Measurements from ENCODE around the gene RABL2B. TPM values are rescaled to one million over a fixed set of nuclear protein-coding genes. Genes with fewer than 3 reads are reported as not detected.

Gene RABL2B
- total RNA-seq, 1 experiment from 2014 or later, result 19.0 TPM

GRCh38 chr22:50730013-50730891 lies 53.2 kb downstream of the RABL2B start:
- Histone ChIP-seq H2BK15ac (ENCODE audit: low read depth, low read length) (no peak overlapping the region), H3K14ac (ENCODE audit: insufficient read depth, low read length) (no peak overlapping the region), H4K5ac (ENCODE audit: insufficient read length, low read depth, low read length) (no peak overlapping the region), H2BK120ac (ENCODE audit: low read depth, low read length, poor library complexity, severe bottlenecking) (no peak overlapping the region), H2BK20ac (ENCODE audit: low read depth, low read length, poor library complexity, severe bottlenecking) (no peak overlapping the region), H2AFZ (ENCODE audit: low read length) (no peak overlapping the region), H4K91ac (ENCODE audit: insufficient read length, low read depth, low read length) (no peak overlapping the region), H3K9me3 (ENCODE audit: control insufficient read depth, low read depth, low read length) (no peaks in the 10 kb centered on the region), H3K23me2 (ENCODE audit: insufficient read length, low read depth, low read length, poor library complexity, severe bottlenecking) (no peaks in the 10 kb centered on the region), H3K56ac (ENCODE audit: insufficient read length, low read depth, low read length) (no peak overlapping the region), H3K23ac (ENCODE audit: insufficient read length, low read depth, low read length) (no peak overlapping the region), H3K4ac (ENCODE audit: low read depth, low read length) (no peak overlapping the region), H3K4me1 (ENCODE audit: insufficient read depth, low read length) (no peaks in the 10 kb centered on the region), H4K20me1 (ENCODE audit: control insufficient read depth, insufficient read depth, insufficient read length) (no peaks in the 10 kb centered on the region), H3K79me2 (ENCODE audit: insufficient read depth, low read length) (no peaks in the 10 kb centered on the region), H3K27ac (ENCODE audit: insufficient read length, low read depth, low read length) (no peak overlapping the region), H3K9ac (ENCODE audit: extremely low read depth, insufficient read length, low read length) (no peak overlapping the region), H4K8ac (replicated peaks; ENCODE audit: insufficient read length, low read depth, low read length) (no peak overlapping the region), H3K18ac (ENCODE audit: insufficient read length, low read depth, low read length) (no peak overlapping the region), H2AK5ac (ENCODE audit: insufficient read length, low read length) (no peak overlapping the region), H3T11ph (ENCODE audit: low read length) (no peak overlapping the region), H2BK12ac (ENCODE audit: insufficient read length, low read depth, low read length) (no peak overlapping the region), H3K27me3 (ENCODE audit: insufficient read depth, low read length) (peaks cover 3% of the 10 kb centered on the region), H2BK5ac (ENCODE audit: insufficient read length, low read length) (no peak overlapping the region), H3K79me1 (ENCODE audit: insufficient read depth, low read depth, low read length, poor library complexity, severe bottlenecking) (no peaks in the 10 kb centered on the region), H3K4me2 (ENCODE audit: insufficient read depth, insufficient read length, low read length) (no peak overlapping the region)
- H3K27ac Mint-ChIP-seq, result no peak overlapping the region; a peak in 1 of 7 replicates
- TF ChIP-seq, protein P1, sequence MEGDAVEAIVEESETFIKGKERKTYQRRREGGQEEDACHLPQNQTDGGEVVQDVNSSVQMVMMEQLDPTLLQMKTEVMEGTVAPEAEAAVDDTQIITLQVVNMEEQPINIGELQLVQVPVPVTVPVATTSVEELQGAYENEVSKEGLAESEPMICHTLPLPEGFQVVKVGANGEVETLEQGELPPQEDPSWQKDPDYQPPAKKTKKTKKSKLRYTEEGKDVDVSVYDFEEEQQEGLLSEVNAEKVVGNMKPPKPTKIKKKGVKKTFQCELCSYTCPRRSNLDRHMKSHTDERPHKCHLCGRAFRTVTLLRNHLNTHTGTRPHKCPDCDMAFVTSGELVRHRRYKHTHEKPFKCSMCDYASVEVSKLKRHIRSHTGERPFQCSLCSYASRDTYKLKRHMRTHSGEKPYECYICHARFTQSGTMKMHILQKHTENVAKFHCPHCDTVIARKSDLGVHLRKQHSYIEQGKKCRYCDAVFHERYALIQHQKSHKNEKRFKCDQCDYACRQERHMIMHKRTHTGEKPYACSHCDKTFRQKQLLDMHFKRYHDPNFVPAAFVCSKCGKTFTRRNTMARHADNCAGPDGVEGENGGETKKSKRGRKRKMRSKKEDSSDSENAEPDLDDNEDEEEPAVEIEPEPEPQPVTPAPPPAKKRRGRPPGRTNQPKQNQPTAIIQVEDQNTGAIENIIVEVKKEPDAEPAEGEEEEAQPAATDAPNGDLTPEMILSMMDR (conservative IDR thresholded peaks at IDR 0.05), result no peak
- peaks cover 45% of the 10 kb centered on the region for H3K27me3 Mint-ChIP-seq (ENCODE audit: low read depth)
- no peak for DNase-seq
- peaks cover 0 to 10% of the 10 kb centered on the region in 2 experiments; a peak in 3 of 4 replicates for H3K4me1 Mint-ChIP-seq
- H3K4me3 Mint-ChIP-seq, result no peak overlapping the region
- peaks cover 0 to 3% (median 3%) of the 10 kb centered on the region in 3 experiments; a peak in 4 of 7 replicates for H3K36me3 Mint-ChIP-seq (ENCODE audit: insufficient read depth in 1 of 3, low read depth in 3 of 3)
- H3K9me3 Mint-ChIP-seq, result no peaks in the 10 kb centered on the region
- WGBS (ENCODE audit: extremely low coverage, insufficient read length, low lambda C conversion rate), result no CpG with 5 or more reads among the region's 54 CpGs
